UCSD-AML1 (cell line): ENCODE results near the gene SMNDC1.
A peak's percentile ranks its signal among the peaks of the same experiment; 100 is the strongest.
"Not testable (repeated sequence)": the region's sequence is repeated elsewhere in the genome, so short reads cannot be mapped to it uniquely, and the experiment has no call there.

Experiments
- DNase-seq: peaks from one replicate; lab custom pipeline; 2025; ENCODE audit not compliant: unreplicated experiment; lab: John Stamatoyannopoulos, UW

Gene SMNDC1

GRCh38 chr10:110284262-110284661, 20.5 kb downstream of the SMNDC1 start:
- no peak for DNase-seq

DNA sequence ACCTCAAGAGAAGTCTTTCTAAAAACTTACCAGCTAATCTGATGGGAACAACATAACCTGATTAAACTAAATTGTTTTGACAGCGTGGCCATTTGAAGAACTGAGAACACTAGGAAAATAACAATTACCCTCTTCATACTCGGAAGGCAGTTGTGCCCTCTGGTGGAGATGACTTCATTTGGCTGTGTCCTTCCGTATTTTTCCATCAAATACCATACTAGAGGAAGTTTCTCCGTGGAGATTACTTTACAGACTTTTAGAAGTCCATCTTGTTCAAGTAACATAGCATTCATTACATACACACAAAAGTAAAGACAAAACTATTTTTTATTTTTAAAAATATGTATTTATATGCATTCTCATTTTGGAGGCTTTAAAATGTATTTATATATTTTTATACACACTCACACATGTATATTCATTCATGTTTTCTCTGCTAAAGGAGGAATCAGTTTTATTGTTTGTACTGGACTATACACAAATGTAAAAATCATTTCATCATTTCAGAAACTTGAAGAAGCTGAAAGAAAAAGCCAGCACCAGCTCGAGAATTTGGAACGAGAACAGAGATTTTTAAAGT, 25.2 kb downstream of the SMNDC1 start:
- peak; percentile 11 for DNase-seq

- no peak for DNase-seq
These were observed 25.9 kb downstream of the SMNDC1 start for GRCh38 chr10:110278562-110279406.

DNA sequence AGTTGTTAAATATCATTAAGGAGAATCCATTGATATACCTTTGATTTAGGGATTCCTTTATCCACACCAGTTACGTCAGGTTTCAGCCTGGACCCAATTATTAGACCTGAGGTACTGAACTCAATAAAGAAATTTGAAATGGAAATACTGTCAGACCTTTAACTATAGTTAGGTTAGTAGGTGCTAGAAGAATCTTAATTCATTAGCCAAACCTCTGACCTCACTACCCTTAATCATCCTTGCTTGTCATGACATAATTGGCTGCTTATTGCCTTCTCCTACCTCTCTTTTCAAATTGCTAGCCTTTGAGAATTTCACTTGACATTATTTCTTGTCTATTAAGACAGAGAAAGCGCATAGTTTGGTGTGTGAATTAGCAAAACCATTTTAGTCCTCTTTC, 27.1 kb downstream of the SMNDC1 start:
- no peak for DNase-seq

DNA sequence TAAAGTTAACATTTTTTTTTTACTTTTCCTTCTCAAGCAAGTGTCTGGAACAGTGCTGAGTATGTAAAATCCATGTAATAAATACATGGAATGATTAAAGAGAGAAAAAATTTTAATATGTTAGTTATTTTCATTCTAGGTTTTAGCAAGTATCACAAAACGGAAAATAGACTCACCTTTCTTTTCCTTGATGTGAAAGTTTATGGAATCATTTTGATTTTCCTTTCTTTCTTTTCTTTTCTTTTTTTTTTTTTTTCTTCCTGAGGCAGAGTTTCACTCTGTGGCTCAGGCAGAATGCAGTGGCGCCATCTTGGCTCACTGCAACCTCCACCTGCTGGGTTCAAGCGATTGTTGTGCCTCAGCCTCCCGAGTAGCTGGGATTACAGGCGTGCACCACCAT, 28.1 kb downstream of the SMNDC1 start:
- DNase-seq, result no peak

DNA sequence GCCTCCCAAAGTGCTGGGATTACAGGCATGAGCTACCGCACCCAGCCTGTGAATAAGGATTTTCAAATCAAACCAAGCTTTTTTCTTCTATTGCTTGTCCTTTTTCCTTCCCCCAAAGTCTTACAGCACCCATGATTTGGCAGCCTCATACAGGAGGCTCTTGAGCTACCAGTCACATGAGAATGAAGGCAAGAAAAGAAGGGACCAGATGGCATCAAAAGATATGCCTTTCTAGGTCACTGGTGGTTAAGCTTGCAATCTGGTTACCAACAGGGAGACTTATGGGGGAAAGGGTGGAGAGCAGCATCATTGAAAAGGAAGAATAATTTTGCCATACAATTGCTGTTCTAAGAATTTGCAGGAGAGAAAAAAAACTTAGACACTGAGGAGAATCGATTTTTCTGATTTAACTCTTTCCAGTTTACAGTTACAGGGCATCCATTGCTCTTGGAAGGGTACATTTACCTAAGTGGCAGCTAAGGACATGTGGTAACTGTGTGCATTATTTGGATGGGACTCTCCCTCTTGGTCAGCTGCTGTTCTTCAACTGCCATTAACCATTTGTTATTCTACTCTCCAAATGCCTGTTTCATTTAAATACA, 29.5 kb downstream of the SMNDC1 start:
- DNase-seq, result no peak

DNA sequence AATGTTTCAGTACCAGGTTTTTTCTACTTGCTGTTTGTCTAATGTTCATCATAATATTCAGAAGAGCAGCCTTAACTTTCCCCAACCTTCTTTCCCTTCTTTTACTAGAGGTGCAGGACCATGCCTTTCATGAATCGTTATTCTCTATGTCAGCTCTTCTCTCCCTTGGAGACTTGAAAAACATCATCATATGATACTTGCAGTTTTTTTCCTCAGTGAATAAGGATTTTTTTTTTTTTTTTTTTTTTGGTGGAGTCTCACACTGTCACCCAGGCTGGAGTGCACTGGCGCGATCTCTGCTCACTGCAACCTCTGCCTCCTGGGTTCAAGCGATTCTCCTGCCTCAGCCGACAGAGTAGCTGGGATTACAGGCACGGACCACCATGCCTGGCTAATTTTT, 30.1 kb downstream of the SMNDC1 start:
- DNase-seq, result no peak

DNA sequence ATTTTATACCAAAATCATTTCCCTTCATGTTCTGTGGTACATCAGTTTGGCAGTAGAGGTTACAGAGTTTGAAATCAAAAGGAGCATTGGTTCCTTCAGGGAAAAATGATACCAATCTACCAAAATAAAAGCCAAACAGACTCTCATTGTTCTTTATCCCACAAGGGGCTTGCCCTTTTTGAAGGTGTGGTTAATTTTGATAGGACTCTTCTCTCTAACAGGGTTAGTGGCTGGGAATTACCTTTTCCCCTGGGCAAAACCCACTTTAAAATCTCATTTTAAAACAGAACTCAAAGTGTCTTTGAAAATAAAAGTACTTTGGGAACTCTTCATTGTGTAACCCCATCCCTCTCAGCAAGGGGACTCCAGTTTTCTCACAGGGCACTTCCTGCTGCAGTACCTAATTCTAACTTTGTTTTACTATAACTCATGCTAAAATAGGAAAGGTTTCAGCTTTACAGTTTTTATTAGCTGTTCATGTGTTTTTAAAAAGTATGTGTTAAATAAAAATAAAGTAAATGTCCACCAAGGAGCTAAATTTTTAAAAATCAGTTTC, 30.6 kb downstream of the SMNDC1 start:
- DNase-seq, result no peak

- DNase-seq, result no peak
These were observed 31.2 kb downstream of the SMNDC1 start for GRCh38 chr10:110273474-110273873.

GRCh38 chr10:110272995-110273394, 31.7 kb downstream of the SMNDC1 start:
- DNase-seq, result not testable (repeated sequence)

- no peak for DNase-seq
These were observed 35.1 kb downstream of the SMNDC1 start for GRCh38 chr10:110269374-110270318.

DNA sequence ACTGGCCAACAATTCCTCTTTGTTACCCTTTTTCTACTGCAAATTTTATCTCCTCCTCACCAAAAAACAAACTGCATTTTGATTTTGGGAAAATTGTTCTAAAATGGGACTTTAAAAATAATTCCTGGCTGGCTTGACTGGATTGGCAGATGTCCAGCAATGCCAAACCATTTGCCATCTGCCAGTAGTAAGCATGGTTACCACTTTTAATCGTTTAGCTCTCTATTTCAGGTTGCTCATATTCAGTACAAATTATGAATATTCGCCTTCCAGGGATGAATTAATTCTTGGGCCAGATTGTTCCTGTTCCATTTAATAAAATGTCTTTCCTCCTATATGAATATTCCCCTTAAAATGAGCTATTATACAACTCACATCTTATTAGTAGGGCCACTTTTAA, 35.7 kb downstream of the SMNDC1 start:
- DNase-seq, result no peak

- DNase-seq, result no peak
These were observed 36.3 kb downstream of the SMNDC1 start for GRCh38 chr10:110268442-110268841.

- DNase-seq, result no peak
These were observed 37.4 kb downstream of the SMNDC1 start for GRCh38 chr10:110267276-110267675.

DNA sequence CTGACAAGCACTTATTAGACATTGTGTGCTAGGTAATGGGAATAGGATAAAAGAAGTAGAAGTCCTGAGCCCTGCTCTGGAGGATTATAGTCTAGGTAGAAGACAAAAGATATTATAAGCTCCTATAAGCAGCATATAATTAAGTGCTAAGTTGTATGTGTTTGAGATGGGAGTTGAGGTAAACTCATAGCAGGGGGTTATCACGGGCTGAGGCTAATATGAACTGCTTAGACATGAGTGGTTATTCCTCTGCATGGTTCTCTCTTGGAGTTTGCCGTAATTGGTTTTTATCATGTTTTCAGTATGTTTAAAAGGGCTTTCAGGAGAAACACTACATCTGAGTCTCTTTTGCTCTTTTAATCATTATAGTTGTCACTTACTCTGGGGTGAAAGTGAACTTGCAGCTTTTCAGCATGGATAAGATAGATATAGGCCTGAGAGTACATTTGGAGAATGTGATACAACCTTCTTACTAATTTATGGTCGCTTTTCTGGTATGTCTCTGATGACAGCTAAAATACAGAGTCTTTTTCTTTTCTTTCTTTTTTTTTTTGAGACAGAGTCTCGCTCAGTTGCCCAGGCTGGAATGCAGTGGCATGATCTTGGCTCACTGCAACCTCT, 39.0 kb downstream of the SMNDC1 start:
- DNase-seq, result no peak

DNA sequence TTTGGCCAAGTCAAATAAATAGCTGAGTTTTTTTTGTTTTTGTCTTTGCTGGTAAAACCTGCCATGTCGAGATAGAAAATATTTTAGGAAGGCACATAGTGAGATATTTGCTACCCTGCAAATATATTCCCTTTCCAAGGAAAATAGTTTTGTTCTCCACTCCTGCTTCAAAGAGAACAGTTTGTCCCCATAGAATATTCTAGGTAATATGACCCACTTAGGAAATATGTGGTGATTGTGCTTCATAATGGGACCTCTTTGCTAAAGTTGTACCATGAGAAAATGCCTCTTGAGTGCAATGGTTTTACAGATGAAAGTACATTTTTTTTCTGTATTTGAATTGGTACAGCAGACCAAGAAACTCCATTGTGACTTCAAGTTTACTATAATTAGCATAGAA, 41.6 kb downstream of the SMNDC1 start:
- DNase-seq, result no peak

DNA sequence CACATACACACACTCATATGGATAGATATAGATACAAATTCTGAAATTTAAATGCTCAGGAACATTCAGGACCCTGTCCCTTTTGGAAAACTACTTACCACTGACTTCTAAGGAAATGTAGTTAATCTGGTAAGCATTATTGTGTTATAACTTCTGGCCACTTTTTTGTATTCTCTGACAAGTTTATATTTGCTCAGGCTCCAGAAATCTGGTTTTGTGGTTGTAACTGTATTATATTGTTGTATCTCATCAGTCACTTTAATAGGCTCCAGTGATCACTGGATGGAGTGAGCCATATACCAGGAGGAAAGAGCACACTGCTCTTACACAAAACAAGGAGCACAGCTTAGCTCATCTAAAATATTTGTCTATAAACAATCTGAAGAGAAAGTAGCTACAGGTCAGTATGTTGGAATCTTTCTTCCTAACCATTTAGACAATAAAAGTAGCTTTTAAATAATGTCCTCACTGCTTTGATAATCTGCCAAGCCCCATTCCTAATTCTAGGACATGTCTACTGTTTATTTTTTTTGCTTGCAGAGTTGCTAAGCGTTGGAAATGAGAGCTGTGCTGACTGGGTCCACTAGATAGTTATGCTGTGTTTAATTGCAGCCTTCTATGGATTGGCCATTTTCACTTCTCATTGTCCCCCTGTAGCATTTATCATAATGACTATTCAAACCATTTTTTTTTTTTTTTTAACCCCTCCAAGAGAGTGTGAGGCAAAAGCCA, 43.8 kb downstream of the SMNDC1 start:
- DNase-seq, result no peak

GRCh38 chr10:110259317-110259716, 45.4 kb downstream of the SMNDC1 start:
- no peak for DNase-seq

DNA sequence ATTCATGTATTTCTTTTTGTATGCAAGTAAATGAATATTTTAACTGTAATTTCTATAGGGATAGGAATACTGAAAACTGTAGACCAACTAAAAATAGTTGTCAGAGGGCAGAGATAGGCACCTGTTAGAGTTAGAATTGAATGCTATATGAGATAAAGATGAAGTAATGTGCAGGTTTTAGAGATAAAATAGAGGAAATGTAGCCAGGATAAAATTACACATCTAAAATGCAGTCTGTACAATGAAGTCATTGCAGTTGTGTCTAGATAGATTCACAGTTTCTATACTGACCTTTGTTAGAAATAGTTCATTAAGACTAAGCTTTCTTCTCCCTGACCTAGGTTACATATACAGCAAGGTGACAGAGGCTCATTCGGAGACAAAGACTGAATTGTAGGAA, 46.2 kb downstream of the SMNDC1 start:
- no peak for DNase-seq

DNA sequence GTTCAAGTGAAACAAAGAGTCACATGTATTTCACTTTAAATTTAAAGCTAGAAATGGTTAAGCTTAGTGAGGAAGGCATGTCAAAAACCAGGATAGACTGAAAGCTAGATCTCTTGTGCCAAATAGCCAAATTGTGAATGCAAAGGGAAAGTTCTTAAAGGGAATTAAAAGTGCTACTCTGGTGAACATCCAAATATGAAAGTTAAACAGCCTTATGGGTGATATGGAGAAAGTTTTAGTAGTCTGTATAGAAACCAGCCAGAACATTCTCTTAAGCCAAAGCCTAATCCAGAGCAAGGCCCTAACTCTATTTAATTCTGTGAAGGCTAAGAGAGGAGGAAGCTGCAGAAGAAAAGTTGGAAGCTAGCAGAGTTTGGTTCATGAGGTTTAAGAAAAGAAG, 50.3 kb downstream of the SMNDC1 start:
- DNase-seq, result no peak
